GM06990 (cell line): ENCODE measurements around the gene TEAD1.

Source experiments
- DNase-seq: peaks from one replicate; pipeline ENCODE4 v3.0.0-alpha.2; 2011; ENCODE audit not compliant: insufficient read length; ENCODE audit errors: extremely low read depth
- H3K27me3 ChIP-seq: replicated peaks from 2 replicates; pipeline ENCODE4 v1.6.0; 2011; ENCODE audit warnings: low read length; ENCODE audit not compliant: control insufficient read depth, insufficient read depth
- H3K36me3 ChIP-seq: 2 replicates; pipeline ENCODE4 v1.5.1; 2011; ENCODE audit warnings: low read length; ENCODE audit not compliant: control insufficient read depth, insufficient read depth
- H3K4me3 ChIP-seq: replicated peaks from 2 replicates; pipeline ENCODE4 v1.5.1; 2011; ENCODE audit warnings: low read depth, mild to moderate bottlenecking, control low read depth, low read length
- CTCF ChIP-seq: IDR thresholded peaks from 2 replicates; pipeline ENCODE4 v1.5.1; 2011; ENCODE audit warnings: low read length, control low read depth, mild to moderate bottlenecking, inconsistent platforms; ENCODE audit not compliant: insufficient read depth, poor library complexity, severe bottlenecking

Gene TEAD1

DNA sequence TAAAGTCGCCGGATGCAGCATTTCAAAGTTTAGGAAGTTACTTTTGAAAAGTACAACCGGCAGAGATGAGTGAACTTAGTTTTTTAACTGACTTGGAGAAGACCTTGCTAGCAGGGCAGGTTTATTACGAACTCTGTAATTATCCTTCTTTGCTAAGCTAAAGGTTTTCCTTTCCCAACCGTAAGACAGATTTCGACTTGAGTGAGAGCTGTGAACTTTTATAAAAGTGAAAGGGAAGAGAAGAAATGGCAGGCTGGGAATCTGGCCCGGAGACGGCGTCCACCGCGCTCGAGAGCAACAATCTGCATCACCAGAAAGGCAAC, 659 bp upstream of the TEAD1 start:
- Histone ChIP-seq H3K36me3 (no peaks in the 10 kb centered on the region), H3K4me3 (peak overlapping the region; percentile 72), H3K27me3 (peaks cover 1% of the 10 kb centered on the region)
- TF ChIP-seq CTCF, result no peak
- DNase-seq, result no peak

- no peak for TF ChIP-seq CTCF
- peaks cover 1% of the 10 kb centered on the region for H3K27me3 ChIP-seq
- no peak for DNase-seq
- peak overlapping the region; percentile 72 for H3K4me3 ChIP-seq
- H3K36me3 ChIP-seq, result no peaks in the 10 kb centered on the region
Measured at GRCh38 chr11:12674571-12674935, 332 bp downstream of the TEAD1 start.

- H3K36me3 ChIP-seq, result no peaks in the 10 kb centered on the region
- H3K4me3 ChIP-seq, result no peak overlapping the region
- peaks cover 1% of the 10 kb centered on the region for H3K27me3 ChIP-seq
- DNase-seq, result no peak
- TF ChIP-seq CTCF, result no peak
Measured at GRCh38 chr11:12674936-12675696, 895 bp downstream of the TEAD1 start.

DNA sequence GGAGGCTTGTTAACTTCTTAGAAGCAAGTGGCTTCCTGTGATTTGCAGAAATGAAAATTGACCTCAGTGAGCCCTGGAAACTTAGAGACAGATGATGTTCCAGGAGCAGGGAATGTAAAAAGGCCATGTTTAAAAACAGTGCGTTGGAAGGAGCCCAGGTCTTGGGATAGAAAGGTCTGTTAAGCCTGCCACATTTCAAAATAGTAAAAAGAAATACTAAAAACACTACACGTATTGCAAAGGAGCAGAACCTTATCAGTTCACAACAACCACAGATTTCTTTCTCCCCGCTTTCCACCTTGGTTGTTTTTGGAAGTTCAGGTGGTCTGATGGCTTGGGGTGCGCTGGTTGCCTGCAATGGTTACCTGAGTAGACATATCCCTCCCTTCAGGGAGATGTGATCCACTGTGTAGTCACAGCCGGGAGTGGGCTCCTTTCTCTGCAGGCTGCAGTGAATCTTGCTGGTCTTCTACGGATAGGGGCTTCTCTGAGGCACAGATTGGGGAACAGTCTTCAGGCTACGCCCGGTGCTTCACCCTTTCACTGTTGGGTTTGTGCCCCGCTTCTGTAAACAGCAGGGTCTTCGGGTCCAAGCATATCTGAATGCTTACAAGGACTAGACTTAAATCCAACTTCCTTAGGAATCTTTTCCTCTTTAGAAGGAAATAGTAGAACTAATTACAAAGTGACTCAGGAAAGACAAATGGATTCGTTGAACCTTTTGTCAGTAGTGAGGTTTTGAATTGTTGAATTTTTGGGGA, 1.9 kb downstream of the TEAD1 start:
- no peak for TF ChIP-seq CTCF
- no peak overlapping the region for H3K4me3 ChIP-seq
- no peaks in the 10 kb centered on the region for H3K36me3 ChIP-seq
- peaks cover 1% of the 10 kb centered on the region for H3K27me3 ChIP-seq
- DNase-seq, result no peak

- Histone ChIP-seq H3K27me3 (peaks cover 4% of the 10 kb centered on the region), H3K36me3 (no peaks in the 10 kb centered on the region), H3K4me3 (no peak overlapping the region)
- no peak for TF ChIP-seq CTCF
- DNase-seq, result no peak
Measured at GRCh38 chr11:12677131-12677530, 2.9 kb downstream of the TEAD1 start.
